Astrocyte (in vitro differentiated cells and primary cell): Measurements from ENCODE around the gene EDA.

ENCODE experiments used
- EZH2 ChIP-seq: IDR thresholded peaks from 2 replicates; pipeline ENCODE4 v1.6.1; 2012; ENCODE audit warnings: mild to moderate bottlenecking, low read length, inconsistent platforms; ENCODE audit not compliant: insufficient read depth
- TF ChIP-seq, protein P1 (sequence below): IDR thresholded peaks from 2 replicates; pipeline ENCODE4 v1.5.1; 2011; ENCODE audit warnings: low read depth, mild to moderate bottlenecking, inconsistent platforms, low read length, moderate library complexity; ENCODE audit not compliant: insufficient read depth

DNA sequence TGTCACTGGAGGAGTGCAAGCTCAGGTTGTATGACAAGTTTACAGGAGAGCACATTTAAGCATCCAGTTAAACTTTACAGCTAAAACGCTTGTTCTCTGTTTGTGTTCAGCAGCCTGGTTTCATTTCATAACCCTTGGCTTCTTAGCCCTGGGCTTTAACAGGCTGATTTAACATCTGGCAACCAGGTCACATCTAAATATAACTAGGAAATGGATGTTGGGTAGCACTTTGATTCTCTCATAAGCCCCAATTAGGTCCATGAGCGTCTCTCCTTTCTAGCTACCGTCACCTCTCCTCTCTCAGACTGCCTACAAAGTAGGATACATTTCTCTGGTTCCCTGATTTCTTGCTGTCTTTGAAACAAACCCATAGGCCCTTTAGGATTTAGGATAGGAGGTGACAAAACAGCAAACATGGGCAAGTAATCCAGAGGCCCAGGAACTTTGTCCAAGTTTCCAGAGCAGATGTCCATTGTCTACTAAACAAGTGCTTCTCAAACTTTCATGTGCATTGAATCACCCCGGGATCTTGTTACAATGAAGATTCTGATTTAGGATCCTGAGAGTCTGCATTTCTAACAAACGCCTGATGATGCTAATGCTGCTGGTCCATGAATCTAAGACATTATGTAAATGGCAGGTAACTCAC lies 468.8 kb downstream of the EDA start:
- TF ChIP-seq, protein P1, sequence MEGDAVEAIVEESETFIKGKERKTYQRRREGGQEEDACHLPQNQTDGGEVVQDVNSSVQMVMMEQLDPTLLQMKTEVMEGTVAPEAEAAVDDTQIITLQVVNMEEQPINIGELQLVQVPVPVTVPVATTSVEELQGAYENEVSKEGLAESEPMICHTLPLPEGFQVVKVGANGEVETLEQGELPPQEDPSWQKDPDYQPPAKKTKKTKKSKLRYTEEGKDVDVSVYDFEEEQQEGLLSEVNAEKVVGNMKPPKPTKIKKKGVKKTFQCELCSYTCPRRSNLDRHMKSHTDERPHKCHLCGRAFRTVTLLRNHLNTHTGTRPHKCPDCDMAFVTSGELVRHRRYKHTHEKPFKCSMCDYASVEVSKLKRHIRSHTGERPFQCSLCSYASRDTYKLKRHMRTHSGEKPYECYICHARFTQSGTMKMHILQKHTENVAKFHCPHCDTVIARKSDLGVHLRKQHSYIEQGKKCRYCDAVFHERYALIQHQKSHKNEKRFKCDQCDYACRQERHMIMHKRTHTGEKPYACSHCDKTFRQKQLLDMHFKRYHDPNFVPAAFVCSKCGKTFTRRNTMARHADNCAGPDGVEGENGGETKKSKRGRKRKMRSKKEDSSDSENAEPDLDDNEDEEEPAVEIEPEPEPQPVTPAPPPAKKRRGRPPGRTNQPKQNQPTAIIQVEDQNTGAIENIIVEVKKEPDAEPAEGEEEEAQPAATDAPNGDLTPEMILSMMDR, result no peak
- TF ChIP-seq EZH2, result no peak
